Anterior cingulate cortex (tissue), 58 donors: ENCODE data around the gene CD34.

ENCODE experiments used
- DNase-seq, 58 donors: peaks; one replicate each; lab custom pipeline; 2025; lab: John Stamatoyannopoulos, UW

The CD34 gene

GRCh38 chr1:207858281-207858680 lies 52.6 kb downstream of the CD34 start:
- DNase-seq, result no peak

GRCh38 chr1:207857447-207857846 lies 53.5 kb downstream of the CD34 start:
- DNase-seq, result no peak

- DNase-seq, result no peak
Observed at GRCh38 chr1:207856276-207857023, 54.5 kb downstream of the CD34 start.

- no peak for DNase-seq
Observed at GRCh38 chr1:207854001-207854400, 56.9 kb downstream of the CD34 start.

DNA sequence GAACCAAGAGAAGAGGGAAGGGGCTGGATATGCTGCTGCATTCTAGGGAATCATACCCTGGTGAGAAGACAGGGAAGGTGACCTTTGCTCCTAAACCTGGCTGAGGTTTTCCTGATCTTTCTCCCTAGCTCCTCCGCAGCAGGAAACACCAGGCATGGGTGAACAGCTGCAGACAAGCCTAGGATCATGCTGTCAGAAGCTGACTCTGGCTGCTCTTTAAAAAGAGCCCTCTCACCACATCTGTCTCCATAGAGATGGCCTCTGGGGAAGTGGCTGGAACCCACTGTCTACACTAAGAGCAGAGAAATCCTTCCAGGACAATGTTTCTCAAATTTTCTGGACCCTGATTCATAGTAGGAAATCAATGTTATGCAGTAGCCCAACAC lies 57.6 kb downstream of the CD34 start:
- DNase-seq, result no peak

DNA sequence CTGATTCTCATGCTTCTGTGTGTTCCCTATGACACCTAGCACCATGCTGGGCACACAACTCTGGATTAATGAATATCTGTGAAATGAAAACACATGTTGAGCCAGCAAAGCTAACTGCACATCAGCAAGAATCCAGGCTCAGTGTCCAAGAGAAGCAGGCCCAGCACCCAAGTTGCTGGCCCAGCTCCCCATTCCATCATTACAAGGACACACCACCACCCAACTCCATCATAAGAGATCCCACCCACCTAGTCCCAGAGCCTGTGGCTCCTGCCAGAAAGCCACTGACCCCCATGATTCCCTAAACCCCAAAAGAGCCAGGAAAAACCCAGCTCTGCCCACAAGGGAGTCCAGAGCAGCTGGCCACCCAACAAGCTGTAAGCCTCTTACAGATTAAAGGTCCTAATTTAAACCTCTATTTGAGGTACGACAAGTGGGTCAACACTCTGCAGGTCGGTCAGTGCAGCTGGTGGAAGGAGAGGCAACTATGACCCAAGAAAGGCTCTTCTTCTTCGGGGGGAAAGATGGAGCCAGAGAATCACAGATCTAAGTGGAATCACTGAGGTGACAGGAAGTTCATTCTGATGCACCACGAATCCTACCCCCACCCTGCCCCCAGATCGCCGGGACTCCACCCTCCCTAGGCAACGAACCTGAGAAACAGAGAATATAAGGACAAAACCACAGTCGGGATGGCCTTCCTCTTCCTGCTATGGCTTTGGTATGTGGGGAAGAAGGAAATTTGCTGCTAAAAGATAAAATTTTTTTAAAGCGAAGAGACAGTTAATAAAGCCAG lies 58.2 kb downstream of the CD34 start:
- DNase-seq, result no peak

DNA sequence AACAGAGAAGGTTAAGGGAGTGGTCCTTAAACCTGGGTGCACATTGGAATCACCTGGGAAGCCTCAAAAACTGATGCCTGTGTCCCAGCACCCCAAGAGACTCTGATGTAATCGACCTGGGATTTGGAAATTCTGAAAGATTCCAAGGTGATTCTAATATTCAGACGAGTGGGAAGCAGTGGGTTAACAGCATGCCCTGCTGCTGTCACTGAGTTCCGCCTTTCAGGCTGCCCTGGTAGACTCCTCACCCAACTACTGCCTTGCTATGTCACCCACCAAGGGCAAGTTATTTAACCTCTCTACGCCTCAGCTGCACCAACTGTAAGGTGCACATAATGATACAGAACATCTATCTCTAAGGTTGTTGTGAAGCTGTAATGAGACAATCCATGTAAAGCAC lies 59.2 kb downstream of the CD34 start:
- no peak for DNase-seq

DNA sequence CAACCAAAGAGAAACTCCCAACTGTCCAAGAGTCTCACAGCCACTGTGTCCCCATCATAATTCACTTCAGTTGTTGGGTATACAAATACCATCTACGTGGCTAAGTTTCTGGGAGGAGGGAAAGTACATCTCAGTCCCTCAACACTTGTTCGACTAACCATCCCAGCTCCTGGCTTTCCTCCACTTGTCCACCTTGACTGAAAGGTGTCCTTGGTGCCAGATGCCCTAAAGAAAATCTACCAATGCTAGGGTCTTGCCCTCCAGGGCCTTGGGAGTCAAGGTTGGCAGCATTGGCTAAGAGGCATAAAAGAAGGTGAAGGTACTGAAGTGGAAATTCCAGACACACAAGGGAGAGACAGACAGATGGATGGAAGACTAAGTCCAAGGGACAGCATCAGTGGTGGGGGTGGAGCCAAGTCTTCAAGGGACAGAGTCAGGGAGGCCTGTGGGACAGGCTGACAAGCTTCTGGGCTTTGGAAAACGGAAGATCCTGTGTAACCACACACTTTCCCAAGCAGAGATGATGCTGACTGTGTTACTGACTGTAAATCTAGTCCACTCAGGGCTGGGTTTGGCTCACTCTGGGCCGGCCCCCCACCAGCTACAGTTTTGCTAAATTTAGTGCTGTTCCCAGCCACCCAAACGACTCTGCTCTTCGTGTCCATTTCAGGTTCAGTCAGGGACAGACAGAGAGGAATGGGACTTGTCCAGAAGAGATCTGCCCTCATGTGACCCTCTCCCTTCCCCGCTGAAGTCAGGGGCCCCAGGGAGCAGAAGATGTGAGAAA lies 60.1 kb downstream of the CD34 start:
- DNase-seq, result no peak

DNA sequence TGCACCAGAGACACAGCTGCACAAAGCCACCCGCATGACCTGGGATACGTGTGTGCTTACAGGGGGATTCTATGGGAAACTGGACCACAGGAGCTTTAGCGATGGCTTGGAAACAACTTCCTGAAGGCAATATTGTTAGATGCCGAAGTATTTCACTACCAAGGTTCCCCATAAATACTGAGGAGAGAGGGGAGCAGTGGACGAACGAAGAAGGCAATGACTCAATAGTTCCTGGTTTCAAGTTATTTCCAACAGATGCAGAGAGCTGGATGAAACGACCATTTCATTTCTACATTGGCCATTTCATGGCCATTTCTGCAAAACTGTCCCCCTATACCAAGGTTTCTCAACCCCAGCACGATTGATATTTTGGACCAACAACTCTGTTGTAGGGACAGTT lies 61.3 kb downstream of the CD34 start:
- no peak for DNase-seq

DNA sequence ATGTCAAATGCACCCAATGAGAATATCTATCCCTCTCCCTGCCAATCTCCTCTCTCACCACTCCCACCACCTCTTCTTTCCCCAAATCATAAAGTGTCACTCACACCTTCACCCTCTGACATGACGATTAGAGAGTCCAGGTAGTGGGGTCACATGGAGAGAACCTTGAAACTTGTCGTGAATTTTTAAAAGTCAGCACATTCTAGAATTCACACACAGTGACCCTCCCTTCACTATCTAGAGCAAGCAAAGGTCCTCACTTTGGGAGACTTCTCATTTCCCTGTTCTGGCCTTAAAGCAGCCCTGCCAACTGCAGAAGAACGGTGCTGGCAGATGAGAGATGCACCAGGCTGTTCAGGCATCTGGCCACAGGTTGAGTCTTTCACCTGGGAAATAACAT lies 61.9 kb downstream of the CD34 start:
- DNase-seq, result no peak

DNA sequence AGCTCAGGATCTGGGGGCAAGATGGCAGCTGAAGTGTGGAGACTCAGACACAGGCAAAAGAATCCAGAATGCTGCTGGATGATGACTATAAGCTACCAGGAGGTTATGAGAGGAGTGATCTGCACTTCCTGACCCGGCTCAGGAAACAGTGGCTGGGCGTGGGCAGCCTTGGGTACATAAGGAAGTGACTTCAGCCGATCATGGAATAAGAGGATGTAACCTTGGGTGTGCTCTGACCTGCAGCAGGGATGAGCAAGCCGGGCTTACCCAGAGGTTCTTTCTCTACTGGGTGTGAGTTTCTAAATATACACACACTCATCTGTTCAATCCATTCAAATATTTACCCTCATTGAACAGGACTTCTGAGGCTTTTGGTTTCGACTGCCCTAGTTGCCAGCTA lies 62.7 kb downstream of the CD34 start:
- no peak for DNase-seq

GRCh38 chr1:207847116-207847515 lies 63.8 kb downstream of the CD34 start:
- DNase-seq, result no peak

DNA sequence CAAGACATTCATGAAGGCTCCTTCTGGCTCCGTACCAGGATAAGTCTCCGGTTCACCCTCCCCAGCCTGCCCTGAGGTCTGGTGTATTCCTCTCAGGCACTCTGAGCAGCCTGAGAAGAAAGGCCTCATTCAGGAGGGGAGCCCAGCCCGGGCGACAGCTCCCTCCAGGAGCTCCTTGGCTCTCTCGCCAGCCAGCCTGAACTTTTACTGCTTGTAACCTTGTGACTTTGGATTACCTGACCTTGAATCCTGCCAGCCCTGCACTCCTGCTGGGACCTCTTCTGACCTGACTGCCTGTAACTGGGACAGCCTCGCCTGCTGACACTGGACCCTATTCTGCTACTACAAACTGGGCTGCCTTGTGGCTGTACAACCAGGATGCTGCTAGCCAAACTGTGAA lies 65.8 kb downstream of the CD34 start:
- peak in 26 of 58 donors; percentile 16 to 74 (median 49) for DNase-seq

DNA sequence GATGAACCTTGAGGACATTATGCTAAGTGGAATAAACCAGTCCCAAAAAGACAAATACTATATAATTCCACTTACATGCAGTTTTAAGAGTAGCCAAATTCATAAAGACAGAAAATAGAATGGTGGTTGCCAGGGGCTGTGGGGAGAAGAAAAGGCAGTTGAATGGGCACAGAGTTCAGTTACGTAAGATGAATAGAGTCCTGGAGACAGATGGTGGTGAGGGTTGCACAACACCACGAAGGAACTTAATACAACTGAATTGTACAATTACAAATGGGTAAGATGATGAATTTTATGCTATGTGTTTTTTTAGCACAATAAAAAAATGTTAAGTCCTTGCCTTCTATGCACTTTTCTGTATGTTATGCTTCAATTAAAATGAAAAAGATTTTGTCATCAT lies 66.6 kb downstream of the CD34 start:
- DNase-seq, result peak in 2 of 58 donors; percentile 21 to 28

GRCh38 chr1:207842506-207842905 lies 68.4 kb downstream of the CD34 start:
- no peak for DNase-seq

- no peak for DNase-seq
Observed at GRCh38 chr1:207841901-207842300, 69.0 kb downstream of the CD34 start.

DNA sequence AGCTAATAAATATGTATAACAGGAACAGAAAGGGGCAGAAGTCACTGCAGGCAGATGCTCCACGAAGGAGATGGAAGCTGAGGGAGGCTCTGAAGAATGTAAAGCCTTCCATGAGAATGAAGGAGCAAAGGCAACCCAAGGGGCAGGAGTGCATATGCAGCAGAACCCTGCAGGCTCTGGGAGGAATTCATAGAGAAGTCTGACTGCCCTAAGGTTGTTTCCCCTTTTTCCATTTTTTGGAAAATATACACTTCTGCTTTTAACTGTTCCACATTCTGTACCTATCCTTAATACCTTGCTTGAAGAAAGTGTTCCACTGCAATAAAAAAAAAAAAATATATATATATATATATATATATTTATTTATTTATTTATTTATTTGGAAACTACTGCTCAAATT lies 69.6 kb downstream of the CD34 start:
- DNase-seq, result no peak

DNA sequence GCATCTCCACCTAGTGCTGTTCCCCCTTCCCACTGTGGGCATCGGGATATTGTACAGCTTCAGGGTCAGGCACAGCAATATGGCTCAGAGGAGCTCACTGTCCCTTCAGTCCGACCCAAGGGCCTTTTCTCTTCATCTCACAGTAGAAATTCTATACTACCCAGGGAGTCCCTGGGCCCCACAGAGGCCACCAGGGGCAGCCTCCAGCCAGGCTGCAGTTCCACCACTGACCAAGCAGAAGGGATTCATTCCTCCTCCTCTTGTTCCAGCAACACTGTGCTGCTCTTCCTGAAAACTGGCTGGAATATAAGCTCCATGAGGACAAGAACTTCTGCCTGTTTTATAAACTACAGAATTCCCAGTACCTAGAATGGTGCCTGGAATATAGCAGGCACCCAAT lies 70.5 kb downstream of the CD34 start:
- no peak for DNase-seq

DNA sequence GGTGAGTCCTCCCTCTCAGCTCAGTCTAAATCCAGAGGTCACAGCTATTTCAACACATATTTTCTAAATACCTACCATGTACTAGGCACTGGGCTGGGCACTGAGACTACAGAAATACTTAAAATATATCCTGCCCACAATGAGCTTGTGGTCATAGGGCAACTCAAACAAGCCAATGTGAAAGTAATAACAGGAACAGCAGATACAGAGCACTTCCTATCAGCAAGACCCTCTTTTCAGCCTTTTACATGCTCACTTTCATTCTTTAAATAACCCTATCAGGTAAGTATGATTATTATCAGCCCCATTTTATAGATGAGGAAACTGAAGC lies 71.9 kb downstream of the CD34 start:
- no peak for DNase-seq

DNA sequence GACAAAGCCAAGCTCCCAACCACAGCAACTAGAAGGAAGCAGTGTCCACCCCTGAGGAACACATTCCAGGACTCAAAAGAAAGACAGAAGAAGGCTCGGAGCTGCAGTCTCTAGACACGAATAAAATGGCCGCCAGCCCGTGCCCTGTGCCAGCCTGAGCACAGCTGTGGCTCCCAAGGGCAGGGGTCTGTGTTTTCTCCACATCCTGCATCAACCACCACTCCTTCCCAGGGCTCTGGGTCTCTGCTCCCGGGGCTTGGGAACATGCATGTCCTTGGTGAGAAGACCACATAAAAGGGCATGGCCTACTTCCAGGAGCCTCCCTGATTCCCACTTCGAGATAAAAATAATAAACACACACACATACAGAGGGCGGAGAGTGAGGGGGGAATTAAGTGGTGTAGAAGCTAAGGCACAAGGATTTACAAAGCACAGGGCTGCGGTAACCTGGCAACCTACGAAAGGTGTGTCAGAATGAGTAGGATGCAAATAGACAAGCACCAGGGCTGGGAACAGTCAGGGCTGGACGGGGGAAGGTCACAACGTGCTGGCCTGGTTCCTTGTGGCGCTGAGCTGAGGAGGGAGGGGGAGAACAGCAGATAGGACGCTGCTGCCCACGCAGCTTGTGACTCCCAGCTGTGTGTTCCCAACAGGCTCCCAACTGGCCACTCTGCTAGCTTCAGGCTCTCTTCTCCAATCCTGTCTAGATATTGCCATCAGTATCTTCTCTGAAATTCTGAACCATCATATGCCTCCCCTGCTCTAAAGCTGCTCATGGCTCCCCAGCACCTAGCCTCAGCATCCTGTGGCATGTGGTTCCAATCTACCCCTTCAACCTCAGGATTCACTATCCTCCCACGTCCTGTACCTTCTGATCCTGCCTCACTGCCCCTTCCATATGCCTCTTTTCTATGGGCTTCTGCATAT lies 72.5 kb downstream of the CD34 start:
- peak in 34 of 58 donors; percentile 20 to 72 (median 49) for DNase-seq
